Cardiac muscle cell (in vitro differentiated cells and primary cell): ENCODE measurements around the gene ZNF12. TPM values are rescaled to one million over a fixed set of nuclear protein-coding genes. Genes with fewer than 3 reads are reported as not detected.

ENCODE experiments used
- DNase-seq, 2 donors: peaks; one replicate each; pipeline versions ENCODE4 v3.0.0 to v3.0.0-alpha.2; 2010 to 2017; ENCODE audit warnings: low read depth in 1 of 2, low spot score in 1 of 2
- H3K27ac ChIP-seq: fragments of 200-600 bp; sonication (generic); 2 replicates; pipeline ENCODE4 v1.5.1; 2016
- H3K27me3 ChIP-seq: fragments of 200-600 bp; sonication (generic); 2 replicates; pipeline ENCODE4 v1.6.0; 2016; ENCODE audit warnings: control low read depth
- H3K36me3 ChIP-seq: fragments of 200-600 bp; sonication (generic); 2 replicates; pipeline ENCODE4 v1.5.1; 2016; ENCODE audit warnings: control low read depth
- H3K4me1 ChIP-seq: fragments of 200-600 bp; sonication (generic); 2 replicates; pipeline ENCODE4 v1.8.1; 2017; ENCODE audit warnings: low read depth, mild to moderate bottlenecking, mixed run types
- H3K4me3 ChIP-seq: fragments of 200-600 bp; sonication (generic); 2 replicates; pipeline ENCODE4 v1.5.1; 2016; ENCODE audit warnings: mild to moderate bottlenecking
- H3K9me3 ChIP-seq: fragments of 200-600 bp; sonication (generic); 2 replicates; pipeline ENCODE4 v1.5.1; 2017; ENCODE audit warnings: low read depth, mild to moderate bottlenecking, control low read depth
- polyA plus RNA-seq: library from polyadenylated mRNA; unstranded; fragments of >200 nt; fragmentation: Nextera tagmentation; extraction: Ambion mirVana; gene quantifications from 2 replicates; pipeline ENCODE4 v1.2.1, GENCODE V29; 2016
- total RNA-seq: library from RNA; depleted of rRNA; stranded (reverse); fragments of >200 nt; gene quantifications from 2 replicates; pipeline ENCODE4 v1.2.3, GENCODE V29; 2016
- TF ChIP-seq, protein P1 (sequence below): IDR thresholded peaks from 2 replicates; pipeline ENCODE4 v1.5.1; 2012; ENCODE audit warnings: low read depth, mild to moderate bottlenecking, low read length

Gene ZNF12
- total and polyA plus RNA-seq, 2 experiments from 2014 or later, result 16.8 to 31.6 TPM

DNA sequence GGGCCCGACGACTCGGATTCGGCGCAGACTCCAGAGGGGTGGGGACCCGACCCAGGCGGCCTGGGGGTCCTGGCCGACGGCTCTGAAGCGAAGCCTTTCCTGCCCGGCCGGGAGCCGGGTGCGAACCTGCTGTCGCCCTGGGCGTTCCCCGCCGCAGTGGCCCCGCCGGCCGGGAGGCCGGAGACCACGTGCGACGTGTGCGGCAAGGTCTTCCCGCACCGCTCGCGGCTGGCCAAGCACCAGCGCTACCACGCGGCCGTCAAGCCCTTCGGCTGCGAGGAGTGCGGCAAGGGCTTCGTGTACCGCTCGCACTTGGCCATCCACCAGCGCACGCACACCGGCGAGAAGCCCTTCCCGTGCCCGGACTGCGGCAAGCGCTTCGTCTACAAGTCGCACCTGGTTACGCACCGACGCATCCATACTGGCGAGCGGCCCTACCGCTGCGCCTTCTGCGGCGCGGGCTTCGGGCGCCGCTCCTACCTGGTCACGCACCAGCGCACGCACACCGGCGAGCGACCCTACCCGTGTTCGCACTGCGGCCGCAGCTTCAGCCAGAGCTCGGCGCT is 54.2 kb downstream of the ZNF12 start:
- Histone ChIP-seq H3K27ac (no peak overlapping the region), H3K9me3 (no peaks in the 10 kb centered on the region), H3K4me1 (no peaks in the 10 kb centered on the region), H3K4me3 (no peak overlapping the region), H3K36me3 (peaks cover 31% of the 10 kb centered on the region), H3K27me3 (no peaks in the 10 kb centered on the region)
- DNase-seq, result no peak
- TF ChIP-seq, protein P1, sequence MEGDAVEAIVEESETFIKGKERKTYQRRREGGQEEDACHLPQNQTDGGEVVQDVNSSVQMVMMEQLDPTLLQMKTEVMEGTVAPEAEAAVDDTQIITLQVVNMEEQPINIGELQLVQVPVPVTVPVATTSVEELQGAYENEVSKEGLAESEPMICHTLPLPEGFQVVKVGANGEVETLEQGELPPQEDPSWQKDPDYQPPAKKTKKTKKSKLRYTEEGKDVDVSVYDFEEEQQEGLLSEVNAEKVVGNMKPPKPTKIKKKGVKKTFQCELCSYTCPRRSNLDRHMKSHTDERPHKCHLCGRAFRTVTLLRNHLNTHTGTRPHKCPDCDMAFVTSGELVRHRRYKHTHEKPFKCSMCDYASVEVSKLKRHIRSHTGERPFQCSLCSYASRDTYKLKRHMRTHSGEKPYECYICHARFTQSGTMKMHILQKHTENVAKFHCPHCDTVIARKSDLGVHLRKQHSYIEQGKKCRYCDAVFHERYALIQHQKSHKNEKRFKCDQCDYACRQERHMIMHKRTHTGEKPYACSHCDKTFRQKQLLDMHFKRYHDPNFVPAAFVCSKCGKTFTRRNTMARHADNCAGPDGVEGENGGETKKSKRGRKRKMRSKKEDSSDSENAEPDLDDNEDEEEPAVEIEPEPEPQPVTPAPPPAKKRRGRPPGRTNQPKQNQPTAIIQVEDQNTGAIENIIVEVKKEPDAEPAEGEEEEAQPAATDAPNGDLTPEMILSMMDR, result no peak

DNA sequence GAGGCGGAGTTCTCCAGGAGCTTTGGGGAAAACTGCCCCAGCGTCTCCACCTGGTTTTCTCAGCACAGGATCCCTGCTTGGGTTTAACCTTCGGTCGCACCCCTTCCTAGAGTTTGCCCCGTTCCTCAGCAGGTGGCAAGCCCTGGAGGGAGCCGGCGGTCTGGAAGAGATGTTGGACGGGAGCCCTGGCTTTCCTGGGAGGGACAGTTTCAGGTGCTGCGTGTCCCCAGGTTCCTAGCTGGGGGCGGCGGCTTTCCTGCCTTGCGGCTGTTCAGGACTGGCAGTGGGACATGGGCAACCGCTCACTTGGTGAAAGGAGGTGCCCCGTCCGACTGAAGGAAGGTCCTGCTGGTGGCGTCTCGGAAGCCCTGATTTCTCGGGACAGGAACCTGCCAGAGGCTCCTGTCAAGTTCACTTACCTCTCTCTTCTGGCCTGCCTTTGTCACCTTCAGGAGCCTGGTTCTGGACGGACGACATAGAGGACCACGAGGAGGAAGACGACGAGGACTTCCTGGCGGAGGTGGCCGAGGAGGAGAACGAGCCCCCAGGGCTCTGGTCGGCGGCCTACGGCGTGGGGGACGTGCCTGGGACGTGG is 54.8 kb downstream of the ZNF12 start:
- peaks cover 31% of the 10 kb centered on the region for H3K36me3 ChIP-seq
- H3K27ac ChIP-seq, result no peak overlapping the region
- H3K4me1 ChIP-seq, result no peaks in the 10 kb centered on the region
- H3K4me3 ChIP-seq, result no peak overlapping the region
- no peak for DNase-seq
- H3K27me3 ChIP-seq, result no peaks in the 10 kb centered on the region
- TF ChIP-seq, protein P1, result no peak
- H3K9me3 ChIP-seq, result no peaks in the 10 kb centered on the region

DNA sequence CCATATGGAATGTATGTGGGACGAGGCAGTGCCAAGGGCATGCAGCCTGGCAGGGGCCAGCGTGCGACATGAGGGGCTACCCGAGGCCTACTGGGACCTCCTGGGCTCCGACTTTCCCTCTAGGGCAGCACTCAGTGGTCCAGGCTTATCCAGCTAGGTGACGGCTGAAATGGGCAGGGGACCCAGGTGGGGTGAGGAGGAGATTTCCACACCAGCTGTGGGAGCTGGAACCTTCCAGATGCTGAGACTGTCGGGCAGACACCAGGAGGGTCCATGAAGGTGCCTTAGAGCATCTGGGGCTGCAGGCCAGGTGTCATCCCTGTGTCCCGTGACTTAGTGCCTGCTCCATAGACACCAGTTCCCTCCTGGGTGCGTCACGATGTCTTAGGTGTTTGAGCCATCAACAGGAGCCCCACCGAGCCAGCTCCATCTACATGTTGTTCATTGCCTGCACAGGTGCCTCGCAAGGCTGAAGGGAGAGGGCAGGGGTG is 56.2 kb downstream of the ZNF12 start:
- TF ChIP-seq, protein P1, result no peak
- Histone ChIP-seq H3K9me3 (no peaks in the 10 kb centered on the region), H3K27ac (no peak overlapping the region), H3K4me1 (no peaks in the 10 kb centered on the region), H3K36me3 (peaks cover 33% of the 10 kb centered on the region), H3K4me3 (no peak overlapping the region), H3K27me3 (no peaks in the 10 kb centered on the region)
- DNase-seq, result no peak

DNA sequence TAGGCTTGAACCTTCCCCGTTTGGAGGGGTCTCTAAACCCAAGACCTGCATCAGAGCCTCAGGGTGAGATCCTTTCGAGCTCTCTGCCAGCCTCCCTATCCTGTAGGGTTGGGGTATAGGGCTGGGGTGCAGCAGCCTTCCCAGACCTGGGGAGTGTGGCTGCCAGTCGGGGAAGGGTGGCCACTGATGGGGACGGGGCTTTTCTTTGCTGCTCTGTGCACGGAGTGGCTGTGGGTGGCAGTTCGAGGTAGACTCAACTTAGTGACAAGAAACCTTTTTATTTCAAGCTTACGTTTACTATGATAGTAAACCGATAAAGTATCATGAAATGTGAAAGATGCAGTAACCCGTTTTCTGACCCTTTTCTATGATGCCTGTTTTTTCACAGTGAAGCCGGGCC is 56.7 kb downstream of the ZNF12 start:
- no peak overlapping the region for H3K4me3 ChIP-seq
- peaks cover 29% of the 10 kb centered on the region for H3K36me3 ChIP-seq
- H3K9me3 ChIP-seq, result no peaks in the 10 kb centered on the region
- TF ChIP-seq, protein P1, result no peak
- no peaks in the 10 kb centered on the region for H3K4me1 ChIP-seq
- no peak overlapping the region for H3K27ac ChIP-seq
- H3K27me3 ChIP-seq, result no peaks in the 10 kb centered on the region
- no peak for DNase-seq

DNA sequence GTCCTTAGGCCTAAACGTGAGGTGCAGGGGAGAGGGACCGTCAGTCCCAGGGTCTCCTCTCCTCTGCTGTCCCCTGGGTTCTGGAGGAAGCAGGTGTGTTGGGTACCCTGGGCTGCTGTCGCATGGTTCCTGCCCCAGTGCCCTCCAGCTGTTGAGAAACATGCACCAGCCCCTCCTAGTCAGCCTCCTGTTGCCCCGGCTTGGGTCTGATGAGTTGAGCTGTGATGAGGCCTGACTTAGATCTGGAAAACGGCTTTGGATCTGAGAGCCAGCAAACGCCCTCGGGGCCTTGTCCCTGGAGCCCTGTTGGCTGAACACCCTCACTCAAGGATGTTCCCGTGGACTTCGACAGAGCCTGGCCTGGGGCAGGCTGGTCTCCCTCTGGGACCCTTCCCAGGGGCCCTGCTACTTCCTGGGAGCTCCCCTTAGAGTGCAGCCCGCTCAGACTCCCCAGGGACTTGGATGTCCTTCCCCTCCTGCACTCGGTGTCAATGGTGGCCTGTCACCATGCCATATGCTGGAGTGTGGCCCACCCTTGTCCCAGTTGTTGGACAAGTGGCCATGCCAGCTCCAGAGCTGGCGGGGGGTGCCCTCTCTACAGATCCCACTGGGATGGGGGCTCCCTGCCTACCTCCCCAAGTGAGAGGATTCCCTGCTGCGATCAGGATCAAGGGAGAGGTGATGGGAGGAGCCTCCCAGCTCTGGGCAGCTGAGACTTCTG is 57.3 kb downstream of the ZNF12 start:
- TF ChIP-seq, protein P1, result no peak
- H3K27me3 ChIP-seq, result no peaks in the 10 kb centered on the region
- no peaks in the 10 kb centered on the region for H3K9me3 ChIP-seq
- DNase-seq, result no peak
- H3K36me3 ChIP-seq, result peaks cover 28% of the 10 kb centered on the region
- no peaks in the 10 kb centered on the region for H3K4me1 ChIP-seq
- no peak overlapping the region for H3K27ac ChIP-seq
- H3K4me3 ChIP-seq, result no peak overlapping the region
